Measurements from ENCODE around the gene IFT57. TPM values are rescaled to one million over a fixed set of nuclear protein-coding genes. Genes with fewer than 3 reads are reported as not detected.

The IFT57 gene
- polyA plus RNA-seq, 1 donor (not counting 4 experiments of a cell fraction or from before 2014, with no cell fraction given) = 47.6 TPM

- FAIRE-seq = no peak
- no peak for TF ChIP-seq EZH2 (IDR thresholded peaks at IDR 0.05; ENCODE audit: low read length)
- TF ChIP-seq, protein P1, sequence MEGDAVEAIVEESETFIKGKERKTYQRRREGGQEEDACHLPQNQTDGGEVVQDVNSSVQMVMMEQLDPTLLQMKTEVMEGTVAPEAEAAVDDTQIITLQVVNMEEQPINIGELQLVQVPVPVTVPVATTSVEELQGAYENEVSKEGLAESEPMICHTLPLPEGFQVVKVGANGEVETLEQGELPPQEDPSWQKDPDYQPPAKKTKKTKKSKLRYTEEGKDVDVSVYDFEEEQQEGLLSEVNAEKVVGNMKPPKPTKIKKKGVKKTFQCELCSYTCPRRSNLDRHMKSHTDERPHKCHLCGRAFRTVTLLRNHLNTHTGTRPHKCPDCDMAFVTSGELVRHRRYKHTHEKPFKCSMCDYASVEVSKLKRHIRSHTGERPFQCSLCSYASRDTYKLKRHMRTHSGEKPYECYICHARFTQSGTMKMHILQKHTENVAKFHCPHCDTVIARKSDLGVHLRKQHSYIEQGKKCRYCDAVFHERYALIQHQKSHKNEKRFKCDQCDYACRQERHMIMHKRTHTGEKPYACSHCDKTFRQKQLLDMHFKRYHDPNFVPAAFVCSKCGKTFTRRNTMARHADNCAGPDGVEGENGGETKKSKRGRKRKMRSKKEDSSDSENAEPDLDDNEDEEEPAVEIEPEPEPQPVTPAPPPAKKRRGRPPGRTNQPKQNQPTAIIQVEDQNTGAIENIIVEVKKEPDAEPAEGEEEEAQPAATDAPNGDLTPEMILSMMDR (optimal IDR thresholded peaks at IDR 0.05 in 1 of 3, IDR thresholded peaks at IDR 0.05 in 1 of 3, conservative IDR thresholded peaks at IDR 0.05 in 1 of 3; ENCODE audit: extremely low read depth in 1 of 3, insufficient read depth in 2 of 3, low read length in 3 of 3) = no peak
- dilution Hi-C loops (cut with MboI; ENCODE audit: extremely low pct_ligation_motif_present, low sequenced_read_pairs) = no loop called here
- H3K27me3 ChIP-seq (ENCODE audit: control insufficient read depth, extremely low read depth, insufficient read depth, low read length) = no peaks in the 10 kb centered on the region
- no peaks in the 10 kb centered on the region for H3K36me3 ChIP-seq (ENCODE audit: control insufficient read depth in 2 of 2, extremely low read depth in 1 of 2, insufficient read depth in 2 of 2, low read length in 2 of 2)
- peaks cover 43% of the 10 kb centered on the region for H3K4me1 ChIP-seq (ENCODE audit: control insufficient read depth, extremely low read depth, insufficient read depth, low read length)
- no peak overlapping the region for H3K9ac ChIP-seq (ENCODE audit: control insufficient read depth, extremely low read depth, insufficient read depth, low read length)
- no peaks in the 10 kb centered on the region for H4K20me1 ChIP-seq (ENCODE audit: control insufficient read depth, extremely low read depth, insufficient read depth, low read length)
- peak overlapping the region; percentile 8 for H2AFZ ChIP-seq (ENCODE audit: control insufficient read depth, low read length)
- H3K27ac ChIP-seq (ENCODE audit: control insufficient read depth, insufficient read depth, low read length) = peak overlapping the region; percentile 96
- H3K9me3 ChIP-seq (ENCODE audit: control insufficient read depth, low read depth, low read length) = no peaks in the 10 kb centered on the region
- no peaks in the 10 kb centered on the region for H3K79me2 ChIP-seq (ENCODE audit: control insufficient read depth, insufficient read depth, low read length)
- DNase-seq (ENCODE audit: low read depth, low spot score) = no peak
- H3K9me1 ChIP-seq (ENCODE audit: control insufficient read depth, extremely low read depth, insufficient read depth, low read length) = no peaks in the 10 kb centered on the region
- H3K4me2 ChIP-seq (ENCODE audit: control insufficient read depth, extremely low read depth, insufficient read depth, low read depth, low read length) = no peak overlapping the region
- H3K4me3 ChIP-seq (ENCODE audit: control insufficient read depth in 2 of 3, extremely low read depth in 1 of 3, insufficient read depth in 2 of 3, low read depth in 1 of 3, low read length in 3 of 3) = no peak overlapping the region
Measured at GRCh38 chr3:108130236-108130635, 92.0 kb downstream of the IFT57 start.

DNA sequence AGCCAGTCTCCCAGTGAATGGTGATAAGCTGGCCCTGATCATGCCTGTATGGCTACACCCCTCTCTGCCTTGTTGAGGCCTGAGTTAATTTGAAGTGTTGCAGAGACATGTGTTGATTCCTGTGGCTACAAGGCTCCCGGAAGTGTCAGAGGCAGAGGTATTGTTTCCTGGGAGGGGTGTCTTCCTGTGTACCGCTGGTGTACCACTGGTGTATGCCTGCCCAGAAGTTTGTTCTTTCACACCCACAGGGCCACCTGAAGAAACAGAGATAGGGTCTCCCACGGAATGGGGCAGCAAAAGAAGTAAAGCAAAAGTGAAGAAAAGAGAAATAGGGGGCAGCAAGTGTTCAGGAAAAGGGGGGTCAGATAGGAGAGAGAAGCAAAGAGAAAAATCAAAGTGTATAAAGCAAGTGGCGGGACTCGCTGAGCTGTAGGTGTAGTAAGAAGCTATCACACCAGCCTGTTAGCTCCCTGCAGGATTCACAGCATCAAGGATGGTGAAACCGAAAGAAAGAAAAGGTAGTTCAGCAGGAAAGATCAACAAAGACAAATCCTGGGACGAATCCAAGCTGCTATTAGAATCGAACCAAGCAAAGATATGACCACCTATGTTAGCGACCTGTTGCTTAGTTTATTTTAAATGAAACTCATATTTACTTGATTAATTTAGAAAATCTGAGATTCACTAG, 94.8 kb downstream of the IFT57 start:
- TF ChIP-seq, protein P1 (optimal IDR thresholded peaks at IDR 0.05 in 1 of 3, IDR thresholded peaks at IDR 0.05 in 1 of 3, conservative IDR thresholded peaks at IDR 0.05 in 1 of 3; ENCODE audit: extremely low read depth in 1 of 3, insufficient read depth in 2 of 3, low read length in 3 of 3) = no peak
- no peak for TF ChIP-seq EZH2 (IDR thresholded peaks at IDR 0.05; ENCODE audit: low read length)
- Histone ChIP-seq H3K9me1 (ENCODE audit: control insufficient read depth, extremely low read depth, insufficient read depth, low read length) (no peaks in the 10 kb centered on the region), H3K4me1 (ENCODE audit: control insufficient read depth, extremely low read depth, insufficient read depth, low read length) (peaks cover 36% of the 10 kb centered on the region), H2AFZ (ENCODE audit: control insufficient read depth, low read length) (peak overlapping the region; percentile 63), H3K9me3 (ENCODE audit: control insufficient read depth, low read depth, low read length) (no peaks in the 10 kb centered on the region), H3K36me3 (ENCODE audit: control insufficient read depth in 2 of 2, extremely low read depth in 1 of 2, insufficient read depth in 2 of 2, low read length in 2 of 2) (no peaks in the 10 kb centered on the region), H3K4me2 (ENCODE audit: control insufficient read depth, extremely low read depth, insufficient read depth, low read depth, low read length) (peak overlapping the region; percentile 24), H3K9ac (ENCODE audit: control insufficient read depth, extremely low read depth, insufficient read depth, low read length) (no peak overlapping the region), H3K4me3 (ENCODE audit: control insufficient read depth in 2 of 3, extremely low read depth in 1 of 3, insufficient read depth in 2 of 3, low read depth in 1 of 3, low read length in 3 of 3) (no peak overlapping the region), H4K20me1 (ENCODE audit: control insufficient read depth, extremely low read depth, insufficient read depth, low read length) (no peaks in the 10 kb centered on the region), H3K27ac (ENCODE audit: control insufficient read depth, insufficient read depth, low read length) (peak overlapping the region; percentile 49), H3K79me2 (ENCODE audit: control insufficient read depth, insufficient read depth, low read length) (no peaks in the 10 kb centered on the region), H3K27me3 (ENCODE audit: control insufficient read depth, extremely low read depth, insufficient read depth, low read length) (no peaks in the 10 kb centered on the region)
- DNase-seq (ENCODE audit: low read depth, low spot score) (peak; percentile 53), FAIRE-seq (peak; percentile 74)
- dilution Hi-C loops (cut with MboI; ENCODE audit: extremely low pct_ligation_motif_present, low sequenced_read_pairs) = no loop called here
